Heart right ventricle (tissue), 16 donors: Measurements from ENCODE around the gene RALY. TPM values are rescaled to one million over a fixed set of nuclear protein-coding genes. Genes with fewer than 3 reads are reported as not detected.

Experiments used
- ATAC-seq, 8 donors: fragments of 200-7000 bp; cut with Tn5 transposase; one replicate each; pipeline ENCODE4 v1.9.1; 2020; ENCODE audit warnings: mild to moderate bottlenecking in 8 of 8, moderate library complexity in 8 of 8, moderate number of reproducible peaks in 1 of 8
- DNase-seq, 2 donors: peaks; one replicate each; pipeline ENCODE4 v3.0.0-alpha.2; 2020
- H3K27ac ChIP-seq, 10 donors: fragments of 200-600 bp; sonication (generic) in 2 of 10; one replicate each; pipeline versions ENCODE4 v1.5.0 to v1.8.0; 2020 to 2022; ENCODE audit warnings: mild to moderate bottlenecking in 3 of 10
- H3K27me3 ChIP-seq, 7 donors: fragments of 200-600 bp; one replicate each; pipeline ENCODE4 v1.8.0; 2021 to 2022; ENCODE audit warnings: mild to moderate bottlenecking in 2 of 7
- H3K36me3 ChIP-seq, 9 donors: fragments of 200-600 bp; sonication (generic) in 1 of 9; one replicate each; pipeline versions ENCODE4 v1.5.0 to v1.8.0; 2020 to 2022; ENCODE audit warnings: mild to moderate bottlenecking in 2 of 9
- H3K4me1 ChIP-seq, 9 donors: fragments of 200-600 bp; sonication (generic) in 1 of 9; one replicate each; pipeline versions ENCODE4 v1.5.0 to v1.8.0; 2020 to 2022; ENCODE audit warnings: mild to moderate bottlenecking in 4 of 9
- H3K4me3 ChIP-seq, 10 donors: fragments of 200-600 bp; sonication (generic) in 2 of 10; one replicate each; pipeline versions ENCODE4 v1.5.0 to v1.8.0; 2020 to 2022; ENCODE audit warnings: mild to moderate bottlenecking in 7 of 10, moderate library complexity in 2 of 10
- H3K9me3 ChIP-seq, 11 donors: fragments of 200-600 bp in 10 of 11; sonication (generic) in 2 of 11; one replicate each; pipeline versions ENCODE4 v1.5.0 to v1.8.0; 2013 to 2022; ENCODE audit warnings: mild to moderate bottlenecking in 2 of 11, control low read depth in 1 of 11, moderate library complexity in 1 of 11
- CTCF ChIP-seq, 9 donors: fragments of 200-600 bp; sonication (generic) in 2 of 9; IDR thresholded peaks; one replicate each; pipeline versions ENCODE4 v1.5.0 to v1.8.0; 2021 to 2022; ENCODE audit warnings: antibody characterized with exemption in 9 of 9, mild to moderate bottlenecking in 5 of 9, moderate library complexity in 1 of 9
- WGBS, 2 donors: extraction: QIAGEN DNeasy Blood & Tissue Kit; methylation state at CpG; one replicate each; pipeline ENCODE4 v1.1.7; 2013; ENCODE audit warnings: inconsistent platforms in 1 of 2; 5-methylcytosine and 5-hydroxymethylcytosine counted together
- intact Hi-C, 10 donors: fragments of 100-400 bp; cut with DNase I; formaldehyde crosslinking; loops; one replicate each; pipeline versions ENCODE4 v1.11.1 to v1.14.2; 2022
- polyA plus RNA-seq, 2 donors: library from polyadenylated mRNA; stranded (reverse); fragments of 200-250 nt; gene quantifications; one replicate each; pipeline ENCODE4 v1.2.3, GENCODE V29; 2013
- total RNA-seq, 10 donors: library from RNA; stranded (reverse); fragmentation: NEBNext Ultra II Directional in 3 of 10; extraction: Animal tissue kit (Norgen Biotek cat#: 25700) in 3 of 10; gene quantifications; one replicate each; pipeline versions ENCODE4 v1.2.1 to v1.2.4, GENCODE V29; 2021 to 2023
- donor health status: Arrhythmogenic right ventricular cardiomyopathy.
- donor health status: ischemic (EF 13 %, LVEDD 7.1; RV severe dilation, severe dysfunction).
- donor health status: healthy with polysubstance abuse.
- donor health status: DM: no; HTN: yes; CAD: no.
- donor health status: DM: no; HTN: no; CAD: no.
- donor health status: ischemic (EF 25% LVEDD 6.9; RV normal size, moderate dysfunction).
- donor health status: ischemic (EF 25% LVEDD 5.7; RV mildly dilated, moderate dysfunction).
- donor health status: healthy.
- donor health status: DM: yes; HTN: yes; CAD: no.
- donor health status: Ischemic cardiomyopathy.
- donor health status: ischemic (EF 35%, LVEDD 5.7; RV mildly dilated, moderate dysfunction).
- donor health status: nonischemic (EF 11% LVEDD 7.7; RV severe dilation, severe dysfunction).
- donor health status: DM: yes; HTN: yes; CAD: no.
- donor health status: PGD.
- donor health status: ischemic (EF 29% LVEDD 5.4; RV normal size, mild dysfunction).
- donor health status: nonischemic (EF 23%, LVEDD 6.1; RV moderate dilation, normal function).

RALY gene
- total and polyA plus RNA-seq, 12 donors: 84.3 to 234 (median 104) TPM

- TF ChIP-seq CTCF (IDR thresholded peaks at IDR 0.05): no peak
- peaks cover 0 to 35% (median 0%) of the 10 kb centered on the region in 9 donors for H3K36me3 ChIP-seq
- ATAC-seq (no peak), DNase-seq (no peak)
- intact Hi-C loops: loop anchor here in 3 of 10 donors (5.0 to 10.0 kb wide), 3 partner anchors 69 to 269 kb away; partner anchors contain the start of gene RALY (in 2 of the 3)
- H3K4me3 ChIP-seq: no peak overlapping the region
- WGBS, 2 donors: 97 to 98% methylated on average over 3 of the region's 3 CpGs
- H3K27ac ChIP-seq: no peak overlapping the region
- H3K4me1 ChIP-seq: peaks cover 10 to 69% (median 29%) of the 10 kb centered on the region in 9 donors
- H3K9me3 ChIP-seq: no peaks in the 10 kb centered on the region
- no peaks in the 10 kb centered on the region for H3K27me3 ChIP-seq
Observed at GRCh38 chr20:34064286-34064685, 70.6 kb downstream of the RALY start.

- peaks cover 14 to 70% (median 39%) of the 10 kb centered on the region in 9 donors for H3K4me1 ChIP-seq
- no peaks in the 10 kb centered on the region for H3K27me3 ChIP-seq
- peak overlapping the region in 2 of 10 donors; percentile 3 to 13 for H3K27ac ChIP-seq
- WGBS, 2 donors: 79 to 87% methylated on average over 2 of the region's 2 CpGs
- DNase-seq (no peak), ATAC-seq (no peak)
- no peak for TF ChIP-seq CTCF (IDR thresholded peaks at IDR 0.05)
- H3K36me3 ChIP-seq: peaks cover 0 to 25% (median 0%) of the 10 kb centered on the region in 9 donors
- intact Hi-C loops: loop anchor here in 9 of 10 donors (5.0 to 10.0 kb wide), 8 partner anchors 68 to 273 kb away; partner anchors contain the start of gene RALY (in 4 of the 9)
- no peak overlapping the region for H3K4me3 ChIP-seq
- H3K9me3 ChIP-seq: no peaks in the 10 kb centered on the region
Observed at GRCh38 chr20:34065260-34065659, 71.5 kb downstream of the RALY start.

- Histone ChIP-seq H3K4me3 (no peak overlapping the region), H3K36me3 (peaks cover 0 to 20% (median 0%) of the 10 kb centered on the region in 9 donors), H3K9me3 (no peaks in the 10 kb centered on the region), H3K4me1 (peaks cover 14 to 59% (median 40%) of the 10 kb centered on the region in 9 donors), H3K27me3 (no peaks in the 10 kb centered on the region), H3K27ac (no peak overlapping the region)
- DNase-seq (no peak), ATAC-seq (no peak)
- intact Hi-C loops: loop anchor here in 9 of 10 donors (5.0 to 10.0 kb wide), 8 partner anchors 69 to 274 kb away; partner anchors contain the start of gene RALY (in 4 of the 9)
- 69 to 70% methylated on average over 3 of the region's 3 CpGs for WGBS, 2 donors
- no peak for TF ChIP-seq CTCF (IDR thresholded peaks at IDR 0.05)
Observed at GRCh38 chr20:34066476-34067090, 72.9 kb downstream of the RALY start.

- ATAC-seq (no peak), DNase-seq (no peak)
- H3K9me3 ChIP-seq: no peaks in the 10 kb centered on the region
- H3K27me3 ChIP-seq: no peaks in the 10 kb centered on the region
- no peak overlapping the region for H3K4me3 ChIP-seq
- peaks cover 14 to 54% (median 40%) of the 10 kb centered on the region in 9 donors for H3K4me1 ChIP-seq
- no peak overlapping the region for H3K27ac ChIP-seq
- intact Hi-C loops: loop anchor here in 9 of 10 donors (2.0 to 10.0 kb wide), 11 partner anchors 71 to 276 kb away; partner anchors contain the start of gene RALY (in 4 of the 9)
- WGBS, 2 donors: 92 to 94% methylated on average over 1 of the region's 1 CpG
- TF ChIP-seq CTCF (IDR thresholded peaks at IDR 0.05): no peak
- peaks cover 0 to 32% (median 0%) of the 10 kb centered on the region in 9 donors for H3K36me3 ChIP-seq
Observed at GRCh38 chr20:34068001-34068400, 74.3 kb downstream of the RALY start.
